Left kidney (tissue), 2 donors: ENCODE results near the gene CABP7. TPM values are rescaled to one million over a fixed set of nuclear protein-coding genes. Genes with fewer than 3 reads are reported as not detected.
"Not testable (repeated sequence)": the region's sequence is repeated elsewhere in the genome, so short reads cannot be mapped to it uniquely, and the experiment has no call there.

Source experiments
- DNase-seq: peaks from one replicate; pipeline ENCODE4 v3.0.0-alpha.2; 2013
- polyA plus RNA-seq: library from polyadenylated mRNA; unstranded; fragments of 120-200 nt; gene quantifications from one replicate; pipeline ENCODE4 v1.2.1, GENCODE V29; 2013; ENCODE audit not compliant: insufficient read length

The CABP7 gene
- polyA plus RNA-seq, 1 donor, result 0.15 TPM

GRCh38 chr22:29748248-29748893, 28.6 kb downstream of the CABP7 start:
- DNase-seq, result no peak

- no peak for DNase-seq
These were observed 30.2 kb downstream of the CABP7 start for GRCh38 chr22:29750029-29750428.

GRCh38 chr22:29750559-29751538, 31.0 kb downstream of the CABP7 start:
- DNase-seq, result no peak

GRCh38 chr22:29751669-29752068, 31.9 kb downstream of the CABP7 start:
- no peak for DNase-seq

- DNase-seq, result no peak
These were observed 34.2 kb downstream of the CABP7 start for GRCh38 chr22:29753808-29754657.

GRCh38 chr22:29754658-29755395, 35.0 kb downstream of the CABP7 start:
- not testable (repeated sequence) for DNase-seq

- no peak for DNase-seq
These were observed 36.1 kb downstream of the CABP7 start for GRCh38 chr22:29755889-29756288.

- no peak for DNase-seq
These were observed 36.5 kb downstream of the CABP7 start for GRCh38 chr22:29756341-29756740.

GRCh38 chr22:29757096-29757495, 37.3 kb downstream of the CABP7 start:
- no peak for DNase-seq

- DNase-seq, result no peak
These were observed 38.3 kb downstream of the CABP7 start for GRCh38 chr22:29758068-29758622.

- DNase-seq, result no peak
These were observed 39.2 kb downstream of the CABP7 start for GRCh38 chr22:29758959-29759358.

- no peak for DNase-seq
These were observed 42.5 kb downstream of the CABP7 start for GRCh38 chr22:29762263-29762662.

GRCh38 chr22:29765905-29766631, 46.3 kb downstream of the CABP7 start:
- no peak for DNase-seq

GRCh38 chr22:29766632-29767170, 46.9 kb downstream of the CABP7 start, which contains the start of gene ZMAT5:
Gene ZMAT5, minus strand, starts transcription at chr22:29767007. Its CDS starts 18,463 bp downstream, at chr22:29748544.
- DNase-seq, result peak; percentile 96

- DNase-seq, result peak; percentile 89
These were observed 47.6 kb downstream of the CABP7 start, which contains the start of gene UQCR10 for GRCh38 chr22:29767171-29768051. Gene UQCR10, plus strand, starts transcription at chr22:29767369. Its CDS starts 30 bp downstream, at chr22:29767399.

- no peak for DNase-seq
These were observed 48.4 kb downstream of the CABP7 start for GRCh38 chr22:29768052-29768693.

- DNase-seq, result no peak
These were observed 50.0 kb downstream of the CABP7 start for GRCh38 chr22:29769723-29770321.

- no peak for DNase-seq
These were observed 52.4 kb downstream of the CABP7 start for GRCh38 chr22:29772170-29772641.
